Tibial nerve (tissue), 4 donors: ENCODE measurements around the gene METRN.

Experiments used
- CTCF ChIP-seq, 5 experiments: fragments of 200-600 bp in 3 of 5; fragments of 450-650 bp in 2 of 5; sonication (generic) in 3 of 5; IDR thresholded peaks; one replicate each; pipeline ENCODE4 v1.5.1; 2016 to 2019; ENCODE audit warnings: antibody characterized with exemption in 5 of 5, mild to moderate bottlenecking in 3 of 5, moderate library complexity in 2 of 5
- EP300 ChIP-seq, 2 donors: sonication (generic); formaldehyde crosslinking; IDR thresholded peaks; one replicate each; pipeline ENCODE4 v1.6.1; 2017; ENCODE audit warnings: antibody characterized with exemption in 2 of 2, mild to moderate bottlenecking in 1 of 2
- POLR2A ChIP-seq, 2 donors: fragments of 450-650 bp; IDR thresholded peaks; one replicate each; pipeline ENCODE4 v1.6.1; 2017; ENCODE audit warnings: antibody characterized with exemption in 2 of 2, mild to moderate bottlenecking in 2 of 2, moderate library complexity in 2 of 2

- TF ChIP-seq CTCF (IDR thresholded peaks at IDR 0.05): peak; percentile 90 to 95 (median 94)
- no peak for TF ChIP-seq POLR2A (IDR thresholded peaks at IDR 0.05)
- TF ChIP-seq EP300 (IDR thresholded peaks at IDR 0.05): no peak
Measured at GRCh38 chr16:711548-712320, 3.2 kb upstream of the METRN start.
